ENCODE measurements around the gene ZBTB17.

ZBTB17 gene

GRCh38 chr1:15932612-15933011, 43.3 kb downstream of the ZBTB17 start:
- Histone ChIP-seq H3K4me2 (ENCODE audit: low read length, poor library complexity, severe bottlenecking) (no peak overlapping the region), H4K8ac (ENCODE audit: low read length) (no peak overlapping the region), H3K23ac (ENCODE audit: low read length in 2 of 2) (no peak overlapping the region), H3K18ac (ENCODE audit: low read depth in 1 of 2, low read length in 2 of 2) (no peak overlapping the region), H3K4me1 (ENCODE audit: control insufficient read depth, insufficient read depth, low read depth, low read length) (peaks cover 9% of the 10 kb centered on the region), H3K27me3 (ENCODE audit: control insufficient read depth in 1 of 2, insufficient read depth in 1 of 2, low read length in 2 of 2) (no peaks in the 10 kb centered on the region), H3K36me3 (ENCODE audit: control insufficient read depth in 1 of 2, insufficient read depth in 2 of 2, low read depth in 1 of 2, low read length in 2 of 2) (peaks cover 81 to 95% of the 10 kb centered on the region in 2 experiments), H2AFZ (ENCODE audit: low read depth, low read length) (no peak overlapping the region), H4K91ac (ENCODE audit: low read length) (no peak overlapping the region), H2BK15ac (ENCODE audit: low read depth, poor library complexity, severe bottlenecking) (no peak overlapping the region), H3K9ac (ENCODE audit: low read length) (no peak overlapping the region), H3K4ac (ENCODE audit: low read depth in 1 of 2, low read length in 2 of 2) (no peak overlapping the region), H3K9me3 (ENCODE audit: control insufficient read depth, low read length) (no peaks in the 10 kb centered on the region), H3K27ac (ENCODE audit: low read length, poor library complexity, severe bottlenecking) (no peak overlapping the region), H3K79me1 (replicated peaks; ENCODE audit: low read length, poor library complexity, severe bottlenecking) (peaks cover 54% of the 10 kb centered on the region), H2BK120ac (ENCODE audit: low read depth, low read length) (no peak overlapping the region), H2AK5ac (ENCODE audit: low read length, severe bottlenecking) (no peak overlapping the region), H2BK12ac (ENCODE audit: low read length in 2 of 2) (no peak overlapping the region), H3K14ac (ENCODE audit: low read length in 2 of 2) (no peak overlapping the region), H3K4me3 (ENCODE audit: insufficient read depth in 1 of 2, low read depth in 1 of 2, low read length in 2 of 2) (no peak overlapping the region), H2BK5ac (ENCODE audit: low read depth, low read length, poor library complexity, severe bottlenecking) (no peak overlapping the region)
- DNase-seq, result no peak
- 98% methylated on average over 9 of the region's 9 CpGs for WGBS

GRCh38 chr1:15931884-15932283, 44.0 kb downstream of the ZBTB17 start:
- Histone ChIP-seq H3K27me3 (ENCODE audit: control insufficient read depth in 1 of 2, insufficient read depth in 1 of 2, low read length in 2 of 2) (no peaks in the 10 kb centered on the region), H3K27ac (ENCODE audit: low read length, poor library complexity, severe bottlenecking) (no peak overlapping the region), H3K14ac (ENCODE audit: low read length in 2 of 2) (no peak overlapping the region), H4K91ac (ENCODE audit: low read length) (no peak overlapping the region), H2AK5ac (ENCODE audit: low read length, severe bottlenecking) (no peak overlapping the region), H2BK120ac (ENCODE audit: low read depth, low read length) (no peak overlapping the region), H3K9ac (ENCODE audit: low read length) (no peak overlapping the region), H3K79me1 (replicated peaks; ENCODE audit: low read length, poor library complexity, severe bottlenecking) (peaks cover 55% of the 10 kb centered on the region), H3K9me3 (ENCODE audit: control insufficient read depth, low read length) (no peaks in the 10 kb centered on the region), H3K18ac (ENCODE audit: low read depth in 1 of 2, low read length in 2 of 2) (no peak overlapping the region), H3K4me3 (ENCODE audit: insufficient read depth in 1 of 2, low read depth in 1 of 2, low read length in 2 of 2) (no peak overlapping the region), H2AFZ (ENCODE audit: low read depth, low read length) (no peak overlapping the region), H2BK15ac (ENCODE audit: low read depth, poor library complexity, severe bottlenecking) (no peak overlapping the region), H3K36me3 (ENCODE audit: control insufficient read depth in 1 of 2, insufficient read depth in 2 of 2, low read depth in 1 of 2, low read length in 2 of 2) (peaks cover 74 to 95% of the 10 kb centered on the region in 2 experiments), H3K4me2 (ENCODE audit: low read length, poor library complexity, severe bottlenecking) (no peak overlapping the region), H4K8ac (ENCODE audit: low read length) (no peak overlapping the region), H3K4me1 (ENCODE audit: control insufficient read depth, insufficient read depth, low read depth, low read length) (peaks cover 1% of the 10 kb centered on the region), H2BK5ac (ENCODE audit: low read depth, low read length, poor library complexity, severe bottlenecking) (no peak overlapping the region), H2BK12ac (ENCODE audit: low read length in 2 of 2) (no peak overlapping the region), H3K23ac (ENCODE audit: low read length in 2 of 2) (no peak overlapping the region), H3K4ac (ENCODE audit: low read depth in 1 of 2, low read length in 2 of 2) (no peak overlapping the region)
- WGBS, result 96% methylated on average over 19 of the region's 19 CpGs
- DNase-seq, result no peak

- Histone ChIP-seq H2BK120ac (ENCODE audit: low read depth, low read length) (no peak overlapping the region), H3K14ac (ENCODE audit: low read length in 2 of 2) (no peak overlapping the region), H3K4ac (ENCODE audit: low read depth in 1 of 2, low read length in 2 of 2) (no peak overlapping the region), H3K9me3 (ENCODE audit: control insufficient read depth, low read length) (no peaks in the 10 kb centered on the region), H3K4me1 (ENCODE audit: control insufficient read depth, insufficient read depth, low read depth, low read length) (no peaks in the 10 kb centered on the region), H3K27ac (ENCODE audit: low read length, poor library complexity, severe bottlenecking) (no peak overlapping the region), H3K27me3 (ENCODE audit: control insufficient read depth in 1 of 2, insufficient read depth in 1 of 2, low read length in 2 of 2) (no peaks in the 10 kb centered on the region), H2BK15ac (ENCODE audit: low read depth, poor library complexity, severe bottlenecking) (no peak overlapping the region), H3K23ac (ENCODE audit: low read length in 2 of 2) (no peak overlapping the region), H2AK5ac (ENCODE audit: low read length, severe bottlenecking) (no peak overlapping the region), H3K4me2 (ENCODE audit: low read length, poor library complexity, severe bottlenecking) (no peak overlapping the region), H3K79me1 (replicated peaks; ENCODE audit: low read length, poor library complexity, severe bottlenecking) (peaks cover 53% of the 10 kb centered on the region), H3K9ac (ENCODE audit: low read length) (no peak overlapping the region), H2BK5ac (ENCODE audit: low read depth, low read length, poor library complexity, severe bottlenecking) (no peak overlapping the region), H3K4me3 (ENCODE audit: insufficient read depth in 1 of 2, low read depth in 1 of 2, low read length in 2 of 2) (no peak overlapping the region), H3K18ac (ENCODE audit: low read depth in 1 of 2, low read length in 2 of 2) (no peak overlapping the region), H3K36me3 (ENCODE audit: control insufficient read depth in 1 of 2, insufficient read depth in 2 of 2, low read depth in 1 of 2, low read length in 2 of 2) (peaks cover 72 to 93% of the 10 kb centered on the region in 2 experiments), H4K8ac (ENCODE audit: low read length) (no peak overlapping the region), H4K91ac (ENCODE audit: low read length) (no peak overlapping the region), H2BK12ac (ENCODE audit: low read length in 2 of 2) (no peak overlapping the region), H2AFZ (ENCODE audit: low read depth, low read length) (no peak overlapping the region)
- DNase-seq, result no peak
- 93% methylated on average over 11 of the region's 11 CpGs for WGBS
These were observed 44.5 kb downstream of the ZBTB17 start for GRCh38 chr1:15931401-15931800.

- Histone ChIP-seq H2BK120ac (ENCODE audit: low read depth, low read length) (no peak overlapping the region), H3K27me3 (ENCODE audit: control insufficient read depth in 1 of 2, insufficient read depth in 1 of 2, low read length in 2 of 2) (no peaks in the 10 kb centered on the region), H3K36me3 (ENCODE audit: control insufficient read depth in 1 of 2, insufficient read depth in 2 of 2, low read depth in 1 of 2, low read length in 2 of 2) (peaks cover 53 to 93% of the 10 kb centered on the region in 2 experiments), H4K91ac (ENCODE audit: low read length) (no peak overlapping the region), H3K23ac (ENCODE audit: low read length in 2 of 2) (no peak overlapping the region), H2BK5ac (ENCODE audit: low read depth, low read length, poor library complexity, severe bottlenecking) (no peak overlapping the region), H4K8ac (ENCODE audit: low read length) (no peak overlapping the region), H2AK5ac (ENCODE audit: low read length, severe bottlenecking) (no peak overlapping the region), H2AFZ (ENCODE audit: low read depth, low read length) (no peak overlapping the region), H2BK15ac (ENCODE audit: low read depth, poor library complexity, severe bottlenecking) (no peak overlapping the region), H3K14ac (ENCODE audit: low read length in 2 of 2) (no peak overlapping the region), H2BK12ac (ENCODE audit: low read length in 2 of 2) (no peak overlapping the region), H3K9me3 (ENCODE audit: control insufficient read depth, low read length) (no peaks in the 10 kb centered on the region), H3K4me2 (ENCODE audit: low read length, poor library complexity, severe bottlenecking) (no peak overlapping the region), H3K79me1 (replicated peaks; ENCODE audit: low read length, poor library complexity, severe bottlenecking) (peaks cover 42% of the 10 kb centered on the region), H3K27ac (ENCODE audit: low read length, poor library complexity, severe bottlenecking) (no peak overlapping the region), H3K4ac (ENCODE audit: low read depth in 1 of 2, low read length in 2 of 2) (no peak overlapping the region), H3K4me1 (ENCODE audit: control insufficient read depth, insufficient read depth, low read depth, low read length) (peaks cover 2% of the 10 kb centered on the region), H3K4me3 (ENCODE audit: insufficient read depth in 1 of 2, low read depth in 1 of 2, low read length in 2 of 2) (no peak overlapping the region), H3K9ac (ENCODE audit: low read length) (no peak overlapping the region), H3K18ac (ENCODE audit: low read depth in 1 of 2, low read length in 2 of 2) (no peak overlapping the region)
- 98% methylated on average over 17 of the region's 17 CpGs for WGBS
- no peak for DNase-seq
These were observed 46.6 kb downstream of the ZBTB17 start for GRCh38 chr1:15928971-15929965.
